ENCODE data around the gene CELF6.

Gene CELF6

DNA sequence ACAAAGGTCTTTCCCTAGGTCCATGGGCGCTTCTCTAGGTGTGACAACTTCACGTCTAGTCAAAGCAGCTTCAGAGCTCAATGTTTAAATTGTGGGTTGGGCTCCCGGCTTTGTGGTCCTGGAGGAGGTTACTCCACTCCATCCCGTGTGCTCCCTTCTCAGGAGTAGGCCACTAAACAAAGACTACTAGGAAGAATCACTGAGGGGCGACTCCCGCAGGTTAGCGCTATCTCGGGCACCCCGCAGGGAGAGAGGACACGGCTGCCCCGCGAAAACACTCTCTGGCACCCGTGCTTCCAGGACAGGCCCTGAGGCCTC lies 48.1 kb downstream of the CELF6 start:
- no peak for DNase-seq (ENCODE audit: low read depth)

DNA sequence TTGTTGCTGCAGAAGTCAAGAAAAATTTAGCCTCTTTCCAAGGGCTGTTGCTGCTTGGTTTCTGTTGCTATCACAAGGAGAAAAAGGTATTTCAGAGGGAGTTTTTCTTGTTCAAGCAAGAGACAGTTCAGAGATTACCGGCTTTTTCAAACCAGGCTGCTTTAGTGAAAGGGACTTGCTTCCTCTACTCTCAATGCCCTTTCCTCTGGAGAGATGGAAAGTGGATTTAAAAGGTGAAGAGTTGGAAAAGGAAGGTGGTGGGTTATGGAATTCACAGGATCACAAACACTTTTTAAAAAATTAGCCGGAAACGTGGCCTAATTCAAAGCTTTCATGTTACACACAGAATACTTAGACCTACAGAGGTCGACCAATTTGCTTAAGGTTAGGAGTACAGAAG lies 48.7 kb downstream of the CELF6 start:
- DNase-seq (ENCODE audit: low read depth), result no peak

DNA sequence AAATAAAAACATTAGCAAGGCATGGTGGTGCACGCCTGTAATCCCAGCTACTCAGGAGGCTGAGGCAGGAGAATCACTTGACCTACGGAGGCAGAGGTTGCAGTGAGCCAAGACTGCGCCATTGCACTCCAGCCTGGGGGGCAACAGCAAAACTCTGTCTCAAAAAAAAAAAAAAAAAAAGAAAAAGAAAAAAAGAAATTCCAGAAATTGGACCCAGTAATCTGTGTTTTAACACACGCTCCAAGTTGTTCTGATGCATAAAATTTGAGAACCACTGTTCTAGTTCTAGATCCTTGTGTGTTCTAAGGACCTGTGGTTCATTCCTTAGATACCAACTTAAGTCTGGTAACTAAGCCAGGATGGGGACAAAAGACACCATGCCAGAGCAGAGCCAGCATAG lies 50.2 kb downstream of the CELF6 start:
- no peak for DNase-seq (ENCODE audit: low read depth)

DNA sequence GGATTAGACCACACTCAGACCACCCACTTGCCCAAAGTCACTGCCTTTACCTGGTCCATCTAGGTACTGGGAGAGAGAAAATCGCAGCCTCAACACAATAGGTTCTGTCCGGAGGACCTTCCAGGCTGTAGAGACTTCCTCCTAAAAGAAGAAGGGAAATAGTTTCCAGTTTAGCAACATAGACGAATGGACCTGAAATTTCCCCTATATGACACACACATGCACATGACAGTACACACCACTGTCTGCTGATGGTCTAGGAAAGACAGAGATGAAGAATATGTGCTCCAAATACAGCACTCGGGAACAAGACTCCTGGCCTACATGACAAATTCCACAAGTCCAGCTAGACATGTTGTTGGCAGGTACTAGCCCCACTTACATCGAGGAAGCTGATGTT lies 54.9 kb downstream of the CELF6 start:
- no peak for DNase-seq (ENCODE audit: low read depth)

DNA sequence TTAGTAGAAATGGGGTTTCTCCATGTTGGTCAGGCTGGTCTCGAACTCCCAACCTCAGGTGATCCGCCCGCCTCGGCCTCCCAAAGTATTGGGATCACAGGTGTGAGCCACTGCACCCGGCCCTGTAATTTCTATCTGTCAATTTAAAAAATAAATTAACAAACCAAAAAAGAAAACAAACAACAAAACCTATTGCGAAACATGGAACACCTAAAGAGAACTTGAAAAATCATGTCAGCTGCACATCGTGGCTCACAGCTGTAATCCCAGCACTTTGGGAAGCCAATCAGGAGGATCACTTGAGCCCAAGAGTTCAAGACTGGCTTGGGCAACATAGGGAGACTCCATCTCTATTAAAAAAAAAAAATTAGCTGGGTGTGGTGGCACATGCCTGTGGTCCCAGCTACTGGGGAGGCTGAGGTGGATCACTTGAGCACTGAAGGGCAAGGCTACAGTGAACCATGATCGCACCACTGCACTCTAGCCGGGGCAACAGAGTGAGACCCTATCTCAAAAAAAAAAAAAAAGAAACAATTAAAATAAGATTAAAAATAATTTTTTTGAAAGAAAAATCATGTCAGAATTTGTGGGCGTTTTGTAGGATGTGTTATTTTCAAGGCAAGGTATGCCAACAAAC lies 67.2 kb downstream of the CELF6 start:
- no peak for DNase-seq (ENCODE audit: low read depth)

DNA sequence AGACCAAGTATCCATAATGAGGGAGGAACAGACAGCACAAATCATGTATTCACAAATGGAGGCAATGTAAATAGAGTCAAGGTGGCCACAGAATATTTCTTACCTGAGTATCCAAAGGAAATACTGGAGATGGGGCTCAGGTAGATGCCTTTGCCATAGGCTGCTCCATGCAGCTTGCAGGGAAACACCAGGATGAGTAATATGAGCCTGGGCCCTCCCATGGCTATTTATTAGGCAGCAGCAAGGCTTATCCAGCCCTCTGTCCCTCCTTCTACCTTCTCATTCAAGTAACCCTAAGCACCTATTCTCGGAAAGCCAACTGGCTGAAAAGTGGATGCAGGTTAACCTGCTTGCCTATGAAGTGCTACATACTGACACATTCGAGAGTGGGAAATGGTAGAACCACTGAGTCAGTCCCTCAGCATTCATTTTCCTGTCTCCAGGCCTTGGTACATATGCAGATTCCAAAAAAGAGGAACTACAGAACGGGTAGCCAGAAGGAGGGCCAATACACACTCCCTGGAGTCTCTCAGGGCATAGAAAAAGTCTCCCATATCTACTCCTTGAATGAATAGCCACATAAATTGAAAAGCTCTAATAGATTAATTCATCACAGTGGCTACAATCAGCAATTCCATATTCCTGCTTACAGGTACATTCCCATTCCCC lies 70.7 kb downstream of the CELF6 start:
- DNase-seq (ENCODE audit: low read depth), result no peak

DNA sequence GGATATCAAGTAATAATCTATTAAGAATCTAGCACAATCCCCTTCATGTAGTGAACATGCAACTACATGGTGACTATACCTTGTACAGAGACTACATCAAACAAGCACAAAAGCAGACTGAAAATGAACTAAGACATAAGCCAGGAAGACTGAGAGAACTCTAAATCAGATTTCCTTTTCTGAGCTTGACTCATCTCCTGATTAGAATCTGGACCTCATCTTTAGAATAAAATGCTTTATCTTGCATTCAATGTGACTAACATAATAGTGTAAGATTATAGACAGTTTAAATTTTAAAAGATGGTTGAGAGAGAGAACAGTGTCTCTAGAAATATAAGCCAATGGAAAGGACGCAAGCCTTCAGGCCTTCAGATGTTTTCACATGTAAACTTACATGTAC lies 71.4 kb downstream of the CELF6 start:
- DNase-seq (ENCODE audit: low read depth), result no peak

DNA sequence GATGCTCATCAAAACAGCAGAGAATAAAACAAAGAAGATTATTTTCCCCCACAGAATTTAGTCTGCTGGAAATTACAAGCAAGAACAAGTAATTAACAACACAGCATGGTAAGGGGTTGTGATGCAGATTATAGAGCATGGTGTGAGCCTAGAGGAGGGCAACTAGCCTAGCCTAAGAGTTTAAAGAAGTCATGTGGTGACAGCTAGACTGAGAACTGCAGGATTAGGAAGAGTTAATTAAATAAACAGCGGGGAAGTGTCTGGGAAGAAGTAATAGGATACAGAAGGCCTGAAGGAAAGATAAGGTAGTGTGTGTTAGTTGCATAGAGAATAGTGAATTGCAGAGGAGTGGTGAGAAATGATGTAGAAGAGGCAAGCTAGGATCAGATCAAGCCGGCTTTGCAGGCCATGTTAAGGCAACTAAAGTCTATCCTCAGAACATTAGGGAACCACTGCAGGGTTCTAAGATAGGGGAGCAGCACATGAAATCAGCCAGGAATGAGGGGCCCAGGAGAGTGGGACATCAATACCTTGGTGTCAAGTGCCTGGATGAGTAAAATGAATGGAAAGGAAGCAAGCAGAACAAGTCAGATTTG lies 77.1 kb downstream of the CELF6 start:
- DNase-seq (ENCODE audit: low read depth), result no peak

DNA sequence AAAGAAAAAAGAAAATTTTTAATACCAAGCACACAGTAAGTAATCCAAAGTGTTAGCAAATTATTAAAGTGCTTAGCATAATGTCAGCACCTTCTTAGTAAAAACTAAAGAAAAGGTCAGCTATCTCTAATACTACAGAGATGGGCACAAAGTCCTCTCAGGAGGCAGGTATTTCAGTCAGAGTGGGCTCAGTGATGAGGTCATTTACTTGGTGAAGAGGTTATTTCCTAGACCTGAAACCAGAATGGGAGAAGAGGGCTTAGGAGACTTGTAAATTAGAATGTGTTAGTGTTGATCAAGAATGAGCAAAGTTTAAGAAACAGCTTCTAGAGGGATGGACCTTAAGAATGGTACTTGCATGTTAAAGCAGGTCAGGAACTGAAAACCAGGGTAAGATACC lies 80.3 kb downstream of the CELF6 start:
- DNase-seq (ENCODE audit: low read depth), result no peak

DNA sequence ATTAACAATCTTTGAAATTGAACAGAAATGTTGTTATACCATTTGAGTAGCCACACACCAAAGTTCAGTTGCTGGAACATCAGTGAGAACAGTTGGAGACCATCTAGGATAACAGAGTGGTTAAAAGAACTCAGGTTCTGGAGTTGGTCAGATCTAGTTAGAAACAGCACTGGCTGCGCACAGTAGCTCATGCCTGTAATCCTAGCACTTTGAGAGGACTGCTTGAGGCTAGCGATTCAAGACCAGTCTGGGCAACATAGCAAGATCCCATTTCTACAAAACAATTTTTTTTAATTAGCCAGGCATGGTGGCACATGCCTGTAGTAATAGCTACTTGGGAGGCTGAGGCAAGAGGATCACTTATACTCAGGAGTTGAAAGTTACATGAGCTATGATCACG lies 81.4 kb downstream of the CELF6 start:
- no peak for DNase-seq (ENCODE audit: low read depth)

DNA sequence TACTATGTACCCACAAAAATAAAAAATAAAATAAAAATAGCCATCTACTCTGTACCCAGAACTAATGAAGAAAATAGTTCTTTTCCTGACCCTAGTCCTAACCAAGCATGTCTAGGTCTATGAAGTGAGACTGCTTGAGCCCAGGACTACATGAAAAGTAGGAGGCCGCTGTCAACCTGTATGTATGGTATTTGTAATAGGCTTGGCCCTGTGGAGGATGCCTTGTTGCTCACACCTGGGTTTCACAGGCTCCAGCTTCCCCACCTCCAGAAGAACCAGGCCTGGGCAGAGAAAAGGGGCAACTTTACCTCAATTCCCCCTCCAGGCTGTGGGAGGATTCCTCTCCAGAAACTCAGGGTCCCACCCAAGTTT lies 82.1 kb downstream of the CELF6 start:
- no peak for DNase-seq (ENCODE audit: low read depth)

DNA sequence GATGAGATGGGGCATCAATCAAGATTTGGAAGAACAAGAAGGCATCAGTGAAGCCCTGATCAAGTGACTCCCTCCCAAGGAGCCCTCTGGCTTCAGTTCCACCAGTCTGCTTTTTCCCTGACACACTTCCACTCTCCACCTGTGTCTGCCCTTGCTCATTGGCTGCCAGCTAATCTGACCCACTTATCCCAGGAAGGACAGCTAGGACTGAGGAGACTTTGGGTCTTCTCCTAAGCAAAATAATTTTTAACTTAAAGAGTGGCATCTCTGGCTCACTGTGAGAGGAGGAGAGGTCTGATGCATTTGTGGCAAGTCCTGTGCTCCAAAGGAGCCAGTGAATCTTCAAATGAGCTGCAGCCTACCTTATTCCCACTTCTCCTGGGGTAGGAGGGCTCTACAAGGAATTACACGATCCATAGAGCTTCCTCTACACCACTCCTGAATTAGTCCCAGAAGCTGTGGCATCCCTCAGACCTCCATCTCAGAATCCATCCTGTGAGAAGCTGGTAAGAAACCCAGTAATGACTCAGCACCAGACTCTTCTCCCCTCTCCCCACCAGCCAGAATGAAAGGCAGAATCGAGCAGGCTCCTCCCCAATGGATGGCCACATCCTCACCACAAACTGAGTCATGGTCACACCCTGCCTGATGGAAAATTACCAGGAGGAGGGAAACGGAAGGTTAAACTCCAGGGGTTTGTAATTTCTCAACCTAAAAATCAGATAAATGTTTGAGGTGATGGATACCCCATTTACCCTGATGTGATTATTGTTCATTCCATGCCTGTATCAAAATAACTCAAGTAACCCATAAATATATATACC lies 82.7 kb downstream of the CELF6 start:
- peak; percentile 18 for DNase-seq (ENCODE audit: low read depth)

DNA sequence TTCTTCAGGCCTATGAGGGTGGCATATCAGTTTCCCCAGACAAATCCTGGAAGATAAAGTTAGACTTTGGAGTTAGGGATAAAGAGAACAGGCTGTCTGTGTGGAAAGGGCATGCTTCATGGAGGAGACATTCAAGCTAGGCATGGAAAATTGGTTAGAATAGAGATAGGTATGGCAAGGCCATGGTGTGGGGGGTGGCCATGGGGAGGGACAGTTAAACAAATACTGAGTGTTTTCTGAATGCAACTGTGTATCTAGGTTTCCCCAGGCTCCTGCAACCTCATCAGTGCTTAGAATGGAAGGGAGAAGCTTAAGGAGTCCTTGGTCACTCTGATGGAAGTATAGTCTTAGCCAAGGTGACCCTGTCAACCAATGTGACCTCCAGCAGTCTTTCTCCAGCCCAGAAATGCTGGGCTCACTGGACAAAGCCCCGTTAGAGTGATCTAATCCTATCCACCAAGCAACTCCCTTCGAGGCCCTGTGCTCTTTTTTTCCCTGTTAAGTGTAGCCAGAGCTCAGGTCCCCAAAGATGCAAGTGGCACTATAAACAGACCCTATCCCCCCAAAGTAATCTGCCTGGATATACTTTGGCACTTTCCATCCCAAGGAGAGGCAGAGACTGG lies 83.5 kb downstream of the CELF6 start:
- no peak for DNase-seq (ENCODE audit: low read depth)

DNA sequence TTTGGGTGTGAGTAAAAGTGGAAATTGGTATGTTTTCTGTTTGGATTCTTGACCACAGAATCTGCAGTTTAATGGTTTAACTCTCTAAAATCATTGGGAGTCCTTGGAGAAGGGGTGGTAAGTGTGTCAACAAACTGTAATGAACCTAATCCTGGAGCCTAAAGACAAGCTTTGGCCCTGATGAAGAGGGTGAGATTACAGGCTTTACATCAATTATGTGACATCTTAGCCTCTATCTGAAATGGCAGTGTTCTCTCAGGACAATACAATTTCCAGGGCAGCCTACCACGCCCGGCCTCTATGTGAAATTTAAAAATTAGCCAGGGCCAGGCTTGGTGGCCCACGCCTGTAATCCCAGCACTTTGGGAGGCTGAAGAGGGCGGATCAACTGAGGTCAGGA lies 84.7 kb downstream of the CELF6 start:
- no peak for DNase-seq (ENCODE audit: low read depth)

Measured in T follicular helper cell (primary cell).